Measurements from ENCODE around the gene TLK1.

- no peak for TF ChIP-seq CTCF (IDR thresholded peaks at IDR 0.05)
- TF ChIP-seq ZFX (IDR thresholded peaks at IDR 0.05; ENCODE audit: borderline replicate concordance) = no peak
Observed at GRCh38 chr2:171160956-171161740, 455 bp upstream of the TLK1 start.

All from 22Rv1 (cell line).